ENCODE results near the gene ARGLU1.
"Not testable (repeated sequence)": the region's sequence is repeated elsewhere in the genome, so short reads cannot be mapped to it uniquely, and the experiment has no call there.

Gene ARGLU1

DNA sequence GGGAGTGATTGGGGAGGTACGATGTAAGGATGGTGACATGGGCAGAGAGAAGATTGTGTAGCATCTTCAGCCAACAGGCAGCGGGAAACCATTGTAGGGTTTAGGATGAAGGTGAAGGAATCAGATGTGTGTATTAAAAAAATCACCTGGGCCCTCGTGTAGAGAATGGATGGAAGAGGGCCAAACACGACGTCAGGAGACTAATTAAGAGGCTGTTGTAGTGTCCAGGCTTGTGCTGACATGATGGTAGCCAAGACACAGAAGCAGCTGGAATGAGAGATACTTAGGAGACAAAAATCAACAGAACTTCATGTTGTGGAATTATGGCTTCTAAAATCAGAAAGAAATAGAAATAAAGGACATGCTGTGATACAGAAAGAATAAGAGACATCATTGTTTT, 41.2 kb upstream of the ARGLU1 start:
- no peak overlapping the region for H3K4me3 ChIP-seq (replicated peaks; ENCODE audit: low read depth, low read length)

DNA sequence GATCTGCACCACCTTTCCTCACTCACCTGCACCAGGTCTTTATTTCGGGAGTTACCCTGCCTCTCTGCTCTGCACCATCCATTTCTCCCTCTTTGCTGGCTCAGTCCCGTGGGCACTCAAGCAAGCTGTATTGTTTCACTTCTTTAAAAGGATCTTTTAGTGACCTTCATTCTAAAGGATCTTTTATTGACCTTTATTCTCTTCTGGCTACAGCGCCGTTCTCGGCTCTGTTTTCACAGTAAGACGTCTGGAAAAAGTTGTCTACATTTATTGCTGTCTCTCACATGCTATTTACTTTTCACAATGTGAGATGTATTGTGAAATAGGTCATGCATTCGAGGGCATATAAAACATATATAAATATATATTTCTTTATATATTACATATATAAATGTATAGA, 35.6 kb upstream of the ARGLU1 start:
- TF ChIP-seq, protein P1, sequence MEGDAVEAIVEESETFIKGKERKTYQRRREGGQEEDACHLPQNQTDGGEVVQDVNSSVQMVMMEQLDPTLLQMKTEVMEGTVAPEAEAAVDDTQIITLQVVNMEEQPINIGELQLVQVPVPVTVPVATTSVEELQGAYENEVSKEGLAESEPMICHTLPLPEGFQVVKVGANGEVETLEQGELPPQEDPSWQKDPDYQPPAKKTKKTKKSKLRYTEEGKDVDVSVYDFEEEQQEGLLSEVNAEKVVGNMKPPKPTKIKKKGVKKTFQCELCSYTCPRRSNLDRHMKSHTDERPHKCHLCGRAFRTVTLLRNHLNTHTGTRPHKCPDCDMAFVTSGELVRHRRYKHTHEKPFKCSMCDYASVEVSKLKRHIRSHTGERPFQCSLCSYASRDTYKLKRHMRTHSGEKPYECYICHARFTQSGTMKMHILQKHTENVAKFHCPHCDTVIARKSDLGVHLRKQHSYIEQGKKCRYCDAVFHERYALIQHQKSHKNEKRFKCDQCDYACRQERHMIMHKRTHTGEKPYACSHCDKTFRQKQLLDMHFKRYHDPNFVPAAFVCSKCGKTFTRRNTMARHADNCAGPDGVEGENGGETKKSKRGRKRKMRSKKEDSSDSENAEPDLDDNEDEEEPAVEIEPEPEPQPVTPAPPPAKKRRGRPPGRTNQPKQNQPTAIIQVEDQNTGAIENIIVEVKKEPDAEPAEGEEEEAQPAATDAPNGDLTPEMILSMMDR (IDR thresholded peaks at IDR 0.05; ENCODE audit: low read depth, low read length, missing control alignments) = no peak
- no peak overlapping the region for H3K4me3 ChIP-seq (replicated peaks; ENCODE audit: low read depth, low read length)
- DNase-seq (ENCODE audit: extremely low read depth, low read depth) = no peak

More for the DNA sequence above, 41.2 kb upstream of the ARGLU1 start:
- no peak for DNase-seq (ENCODE audit: extremely low read depth, low read depth)
- TF ChIP-seq, protein P1 (IDR thresholded peaks at IDR 0.05; ENCODE audit: low read depth, low read length, missing control alignments) = no peak

DNA sequence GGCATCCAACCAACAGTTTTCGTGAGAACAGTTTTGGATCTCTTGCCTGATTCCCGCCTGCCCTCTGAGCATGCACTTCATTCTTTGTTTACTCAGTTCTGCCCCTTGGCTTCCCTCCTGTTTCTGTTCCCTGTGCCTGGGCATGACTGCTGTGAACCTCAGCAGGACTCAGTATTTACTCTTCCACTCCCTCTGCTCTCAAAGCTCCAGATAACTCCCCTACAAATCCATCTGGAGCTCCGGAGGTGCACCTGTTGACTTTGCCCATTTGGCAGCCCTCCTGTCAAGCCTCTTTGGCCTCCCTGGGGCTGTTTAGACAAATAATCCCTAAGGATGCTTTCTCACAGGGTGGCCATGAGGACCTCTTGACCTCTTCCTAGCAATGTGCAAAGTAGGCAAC, 34.2 kb upstream of the ARGLU1 start:
- no peak for DNase-seq (ENCODE audit: extremely low read depth, low read depth)
- TF ChIP-seq, protein P1 (IDR thresholded peaks at IDR 0.05; ENCODE audit: low read depth, low read length, missing control alignments) = no peak
- no peak overlapping the region for H3K4me3 ChIP-seq (replicated peaks; ENCODE audit: low read depth, low read length)

DNA sequence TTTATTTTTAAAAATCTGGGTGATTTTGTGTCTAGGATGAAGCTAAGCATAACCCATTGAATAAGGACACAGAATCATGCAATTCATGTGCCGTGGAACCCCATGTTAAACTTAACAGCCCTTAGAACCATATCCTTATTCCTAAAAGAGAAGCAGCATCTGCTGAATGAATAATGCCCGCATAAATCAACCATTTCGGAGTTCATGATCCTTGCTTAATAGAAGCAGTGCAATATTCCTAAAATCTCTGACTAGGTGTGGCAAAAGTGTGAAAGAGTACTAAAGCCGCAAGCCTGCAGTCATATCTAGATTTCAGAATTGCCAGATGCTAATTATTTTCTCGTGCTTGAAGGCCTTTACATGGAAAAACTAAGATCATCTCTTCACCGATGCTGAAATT, 33.6 kb upstream of the ARGLU1 start:
- H3K4me3 ChIP-seq (replicated peaks; ENCODE audit: low read depth, low read length) = no peak overlapping the region
- TF ChIP-seq, protein P1 (IDR thresholded peaks at IDR 0.05; ENCODE audit: low read depth, low read length, missing control alignments) = no peak
- no peak for DNase-seq (ENCODE audit: extremely low read depth, low read depth)

DNA sequence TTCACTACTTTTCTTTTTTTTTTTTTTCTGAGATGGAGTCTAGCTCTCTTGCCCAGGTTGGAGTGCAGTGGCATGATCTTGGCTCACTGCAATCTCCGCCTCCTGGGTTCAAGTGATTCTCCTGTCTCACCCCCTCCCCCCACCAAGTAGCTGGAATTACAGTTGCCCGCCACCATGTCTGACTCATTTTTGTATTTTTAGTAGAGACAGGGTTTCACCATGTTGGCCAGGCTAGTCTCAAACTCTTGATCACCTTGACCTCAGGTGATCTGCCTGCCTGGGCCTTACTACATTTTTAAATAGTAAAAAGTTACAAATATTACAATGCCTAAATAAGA, 32.8 kb upstream of the ARGLU1 start:
- H3K4me3 ChIP-seq (replicated peaks; ENCODE audit: low read depth, low read length) = not testable (repeated sequence)

DNA sequence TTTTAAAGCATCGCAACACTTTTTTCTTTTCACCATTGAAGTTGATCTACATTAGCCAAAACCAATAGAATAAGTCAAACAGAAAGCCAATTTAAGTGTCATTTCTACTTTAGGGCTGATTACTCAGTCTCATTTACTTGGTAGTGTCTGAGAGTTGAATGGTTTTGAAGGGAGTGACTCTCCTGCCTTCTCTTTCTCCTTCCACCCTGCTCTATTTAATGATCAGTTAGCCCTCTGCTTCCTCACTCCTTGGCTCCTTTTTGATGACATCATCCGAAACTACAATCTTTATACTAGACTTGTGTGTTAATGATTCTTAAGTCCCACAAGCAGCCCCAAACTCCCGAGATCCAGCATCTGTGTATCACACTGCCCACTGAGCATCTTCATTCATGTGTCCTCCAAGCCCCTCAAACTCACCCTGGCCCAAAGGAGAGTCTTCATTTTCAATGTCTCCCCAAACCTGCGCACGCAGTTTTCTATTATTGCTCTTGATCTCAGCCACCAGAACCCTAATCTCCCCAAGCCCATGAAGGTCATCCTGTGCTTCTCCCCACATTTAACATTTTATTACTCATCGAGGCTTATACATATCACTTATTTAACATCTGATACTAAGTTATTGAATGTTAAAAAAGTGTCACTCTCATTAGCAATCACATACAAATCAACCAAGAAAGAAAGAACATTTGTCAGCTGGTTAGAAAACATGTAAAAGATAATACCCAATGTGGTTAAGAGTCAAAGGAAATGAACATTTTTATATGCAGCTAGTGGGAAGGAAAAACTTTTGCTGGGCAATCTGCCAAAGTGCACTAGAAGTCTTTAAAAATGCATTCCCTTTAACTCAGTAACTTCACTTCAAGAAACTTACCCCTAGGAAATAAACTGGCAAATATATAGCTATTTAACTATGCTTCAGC, 32.2 kb upstream of the ARGLU1 start:
- H3K4me3 ChIP-seq (replicated peaks; ENCODE audit: low read depth, low read length) = no peak overlapping the region
- peak; percentile 25 for DNase-seq (ENCODE audit: extremely low read depth, low read depth)
- TF ChIP-seq, protein P1 (IDR thresholded peaks at IDR 0.05; ENCODE audit: low read depth, low read length, missing control alignments) = no peak

More for the DNA sequence above, 32.8 kb upstream of the ARGLU1 start:
- DNase-seq (ENCODE audit: extremely low read depth, low read depth) = not testable (repeated sequence)

DNA sequence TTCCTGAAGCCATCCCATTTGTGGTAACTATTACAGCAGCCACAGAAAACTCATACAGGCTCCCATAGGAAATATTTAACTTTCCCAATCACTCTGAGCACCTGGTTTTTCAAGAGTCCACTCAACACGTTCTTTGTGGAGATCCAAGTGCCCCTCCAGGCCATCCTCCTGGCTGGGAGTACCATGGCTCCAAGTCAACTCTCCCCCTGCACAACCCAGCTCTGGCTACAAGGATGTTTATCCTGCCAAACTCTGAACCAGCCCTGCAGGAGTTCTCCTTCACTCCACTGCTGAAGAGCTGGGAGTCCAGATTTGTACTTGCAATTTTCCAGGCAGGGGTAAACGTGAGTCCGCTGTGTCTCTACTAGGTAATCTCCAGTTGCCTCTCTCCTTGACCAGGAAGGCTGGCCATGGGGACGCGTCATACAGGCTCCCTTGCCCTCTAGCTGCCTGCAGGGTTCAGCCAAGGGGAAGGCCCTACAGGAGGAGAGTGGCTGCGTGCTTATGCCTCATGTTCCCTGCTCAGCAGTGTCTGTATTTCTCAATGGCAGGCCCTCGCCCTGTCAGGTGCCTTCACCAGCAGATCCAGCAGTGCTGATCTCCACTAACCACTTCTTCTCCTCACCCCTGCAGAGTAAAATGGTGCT, 29.9 kb upstream of the ARGLU1 start:
- TF ChIP-seq, protein P1 (IDR thresholded peaks at IDR 0.05; ENCODE audit: low read depth, low read length, missing control alignments) = no peak
- no peak overlapping the region for H3K4me3 ChIP-seq (replicated peaks; ENCODE audit: low read depth, low read length)
- no peak for DNase-seq (ENCODE audit: extremely low read depth, low read depth)
